Activated CD4-positive, alpha-beta memory T cell treated with anti-CD3 and anti-CD28 coated beads, Interleukin-2, amount 10 ng/mL, durations not matched to agents 7 days and 5 days (primary cell): ENCODE results near the gene SENP3. TPM values are rescaled to one million over a fixed set of nuclear protein-coding genes. Genes with fewer than 3 reads are reported as not detected.

ENCODE experiments used
- CTCF ChIA-PET: fragments of 350-600 bp; sonication (Branson Sonifier 250); formaldehyde crosslinking; loops from one replicate; lab custom pipeline; 2021; ENCODE audit warnings: antibody characterized with exemption, inconsistent platforms; lab: Charles Lee
- POLR2A ChIA-PET: fragments of 350-600 bp; sonication (Branson Sonifier 250); formaldehyde crosslinking; loops from one replicate; lab custom pipeline; 2021; ENCODE audit warnings: antibody characterized with exemption; lab: Charles Lee
- DNase-seq: peaks from one replicate; pipeline ENCODE4 v3.0.0-alpha.2; 2020
- H3K27ac Mint-ChIP-seq: one replicate; pipeline ENCODE4 v1.8.0; 2021; ENCODE audit warnings: mild to moderate bottlenecking, mixed read lengths
- H3K27me3 Mint-ChIP-seq: one replicate; pipeline ENCODE4 v1.8.0; 2021; ENCODE audit warnings: mixed read lengths
- H3K36me3 Mint-ChIP-seq: one replicate; pipeline ENCODE4 v1.8.0; 2021; ENCODE audit warnings: low read depth, mixed read lengths
- H3K4me1 Mint-ChIP-seq: one replicate; pipeline ENCODE4 v1.8.0; 2021; ENCODE audit warnings: mixed read lengths
- H3K4me3 Mint-ChIP-seq: one replicate; pipeline ENCODE4 v1.8.0; 2021; ENCODE audit warnings: mild to moderate bottlenecking, mixed read lengths
- H3K9me3 Mint-ChIP-seq: one replicate; pipeline ENCODE4 v1.8.0; 2021; ENCODE audit warnings: mixed read lengths
- total RNA-seq, 2 experiments: library from RNA; stranded (reverse); gene quantifications; one replicate each; pipeline ENCODE4 v1.2.3, GENCODE V29; 2021

SENP3 gene
- total RNA-seq, 2 experiments from 2014 or later, result 37.6 to 39.9 TPM

DNA sequence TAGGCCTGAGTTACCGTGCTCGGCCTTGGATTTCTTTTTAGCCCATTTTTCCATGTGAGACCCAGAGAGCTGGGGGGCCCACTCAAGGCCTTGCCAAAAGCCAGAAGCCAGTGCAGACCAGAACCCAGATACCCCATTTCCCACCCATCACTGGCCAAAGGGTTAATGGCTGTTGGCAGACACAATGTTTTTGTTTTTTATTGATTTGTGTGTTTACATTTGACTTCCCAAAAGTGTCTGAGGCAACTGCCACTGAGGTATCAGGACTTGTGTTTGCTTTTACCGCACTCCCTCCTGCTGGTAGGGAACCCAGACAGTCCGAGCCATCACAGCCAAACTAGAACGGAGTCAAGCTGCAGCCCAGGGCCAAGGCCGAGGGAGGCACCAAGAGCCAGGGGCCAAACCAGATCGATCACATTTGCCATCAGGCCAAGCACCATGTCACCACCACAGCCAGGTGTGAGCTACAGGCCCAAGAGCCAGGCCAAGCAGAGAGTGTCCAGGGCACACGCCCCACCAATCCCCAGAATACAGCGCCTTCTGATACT lies 20.6 kb upstream of the SENP3 start:
- Mint-ChIP-seq H3K9me3 (peaks cover 13% of the 10 kb centered on the region), H3K4me3 (no peak overlapping the region), H3K36me3 (peaks cover 3% of the 10 kb centered on the region), H3K27me3 (peaks cover 5% of the 10 kb centered on the region), H3K4me1 (no peaks in the 10 kb centered on the region), H3K27ac (no peak overlapping the region)
- ChIA-PET CTCF (interaction anchor here (0.6 to 1.5 kb wide), 2 partner anchors 11 to 185 kb away, joined by 3 read pairs; no protein-coding TSS in a partner anchor), POLR2A (interaction anchor here (1.1 to 1.2 kb wide), 2 partner anchors 9 to 43 kb away, joined by 3 read pairs; partner anchors contain the start of gene MPDU1)
- DNase-seq, result no peak

- CTCF ChIA-PET, result interaction anchor here (0.6 to 5.0 kb wide), 3 partner anchors 16 to 109 kb away, joined by 3 to 32 read pairs (median 3); no protein-coding TSS in a partner anchor
- peaks cover 11% of the 10 kb centered on the region for H3K36me3 Mint-ChIP-seq
- no peaks in the 10 kb centered on the region for H3K9me3 Mint-ChIP-seq
- H3K4me3 Mint-ChIP-seq, result no peak overlapping the region
- no peak overlapping the region for H3K27ac Mint-ChIP-seq
- H3K27me3 Mint-ChIP-seq, result peaks cover 5% of the 10 kb centered on the region
- no peak for DNase-seq
- peaks cover 19% of the 10 kb centered on the region for H3K4me1 Mint-ChIP-seq
- POLR2A ChIA-PET, result no interaction called here
Measured at GRCh38 chr17:7544911-7545310, 16.8 kb upstream of the SENP3 start.

- Mint-ChIP-seq H3K4me3 (peak within 1 kb of the TSS; percentile 99), H3K27ac (peak within 1 kb of the TSS; percentile 93), H3K27me3 (no peaks in the 10 kb centered on the region), H3K9me3 (no peaks in the 10 kb centered on the region), H3K4me1 (peaks cover 58% of the 10 kb centered on the region), H3K36me3 (peaks cover 41% of the 10 kb centered on the region)
- CTCF ChIA-PET, result interaction anchor here (0.6 to 5.1 kb wide), 3 partner anchors 12 to 248 kb away, joined by 3 to 33 read pairs (median 32); partner anchors contain the start of gene SENP3
- POLR2A ChIA-PET, result interaction anchor here (0.7 to 4.1 kb wide), 11 partner anchors 9 to 138 kb away, joined by 3 to 24 read pairs (median 5); partner anchors contain the start of genes MPDU1, POLR2A, SENP3 and TP53
- DNase-seq, result peak; percentile 73
Measured at GRCh38 chr17:7548585-7549400, 12.9 kb upstream of the SENP3 start, which contains the start of gene TNFSF12. Gene TNFSF12, plus strand, starts transcription at chr17:7549058. Its CDS starts 96 bp downstream, at chr17:7549154.

- H3K4me3 Mint-ChIP-seq, result peak overlapping the region; percentile 99
- H3K9me3 Mint-ChIP-seq, result no peaks in the 10 kb centered on the region
- peak; percentile 52 for DNase-seq
- CTCF ChIA-PET, result interaction anchor here (1.1 to 5.1 kb wide), 3 partner anchors 11 to 35 kb away, joined by 5 to 33 read pairs (median 32); partner anchors contain the start of genes MPDU1 and SENP3
- peaks cover 61% of the 10 kb centered on the region for H3K4me1 Mint-ChIP-seq
- no peaks in the 10 kb centered on the region for H3K27me3 Mint-ChIP-seq
- peak overlapping the region; percentile 93 for H3K27ac Mint-ChIP-seq
- POLR2A ChIA-PET, result interaction anchor here (1.0 to 4.1 kb wide), 9 partner anchors 8 to 213 kb away, joined by 3 to 24 read pairs (median 4); partner anchors contain the start of genes ACAP1, MPDU1, POLR2A and SENP3
- H3K36me3 Mint-ChIP-seq, result peaks cover 45% of the 10 kb centered on the region
Measured at GRCh38 chr17:7549401-7550055, 12.2 kb upstream of the SENP3 start.

DNA sequence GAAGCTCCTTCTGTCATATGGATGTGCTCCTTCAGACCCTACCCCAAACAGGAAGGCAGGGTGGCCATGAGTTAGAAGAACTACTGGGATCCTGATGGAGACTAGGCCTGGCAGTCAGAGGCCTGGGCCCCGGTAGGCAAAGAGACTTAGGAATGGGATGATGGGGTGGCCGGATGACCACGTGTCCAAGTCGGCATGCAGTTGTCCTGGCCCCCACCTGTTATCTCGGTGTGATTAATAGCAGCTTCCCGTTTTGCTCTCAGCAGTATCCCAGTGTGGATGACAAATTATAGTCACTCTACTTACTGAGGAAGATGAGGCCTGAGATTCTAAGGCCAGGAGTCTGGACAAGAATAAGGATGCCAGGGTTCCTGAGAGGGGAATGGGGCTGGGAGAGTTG lies 11.4 kb upstream of the SENP3 start:
- CTCF ChIA-PET, result interaction anchor here (0.5 to 5.1 kb wide), 3 partner anchors 8 to 34 kb away, joined by 3 to 33 read pairs (median 5); partner anchors contain the start of genes MPDU1 and SENP3
- H3K9me3 Mint-ChIP-seq, result no peaks in the 10 kb centered on the region
- no peaks in the 10 kb centered on the region for H3K27me3 Mint-ChIP-seq
- peaks cover 50% of the 10 kb centered on the region for H3K36me3 Mint-ChIP-seq
- H3K4me3 Mint-ChIP-seq, result peak overlapping the region; percentile 99
- peaks cover 68% of the 10 kb centered on the region for H3K4me1 Mint-ChIP-seq
- POLR2A ChIA-PET, result interaction anchor here (1.0 to 4.1 kb wide), 6 partner anchors 11 to 214 kb away, joined by 4 to 24 read pairs (median 12); partner anchors contain the start of genes ACAP1, MPDU1, POLR2A and SENP3
- H3K27ac Mint-ChIP-seq, result peak overlapping the region; percentile 93
- DNase-seq, result no peak

- H3K4me3 Mint-ChIP-seq, result peak overlapping the region; percentile 31
Measured at GRCh38 chr17:7551396-7551795, 10.3 kb upstream of the SENP3 start.

DNA sequence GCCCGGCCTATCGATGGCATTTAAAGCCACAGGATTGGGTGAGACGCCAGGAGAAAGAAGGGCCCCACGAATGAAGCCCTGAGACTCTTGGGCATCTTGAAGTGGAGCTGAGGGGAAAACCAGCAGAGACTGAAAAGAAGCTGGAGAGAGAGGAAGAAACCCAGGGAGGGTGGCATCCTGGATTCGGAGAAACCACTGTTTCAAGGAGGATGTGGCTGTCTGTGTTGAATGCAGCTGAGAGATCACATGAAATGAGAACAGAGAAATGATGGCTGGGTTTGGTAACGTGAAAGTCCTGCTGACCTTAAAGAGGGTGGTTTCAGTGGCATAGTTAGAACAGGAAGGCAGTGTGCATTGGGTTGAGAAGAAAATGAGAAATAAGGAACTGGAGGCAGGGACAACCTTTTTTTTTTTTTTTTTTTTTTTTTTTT lies 9.1 kb upstream of the SENP3 start:
- no peaks in the 10 kb centered on the region for H3K27me3 Mint-ChIP-seq
- H3K4me3 Mint-ChIP-seq, result peak overlapping the region; percentile 68
- no peaks in the 10 kb centered on the region for H3K9me3 Mint-ChIP-seq
- peak overlapping the region; percentile 95 for H3K27ac Mint-ChIP-seq
- CTCF ChIA-PET, result interaction anchor here (0.6 to 2.7 kb wide), 8 partner anchors 8 to 197 kb away, joined by 3 to 20 read pairs (median 3); partner anchors contain the start of genes SENP3, TMEM95 and ZBTB4
- peak; percentile 74 for DNase-seq
- POLR2A ChIA-PET, result interaction anchor here (0.6 to 2.4 kb wide), 16 partner anchors 8 to 223 kb away, joined by 3 to 16 read pairs (median 4); partner anchors contain the start of genes ACAP1, MPDU1, POLR2A and SENP3
- H3K36me3 Mint-ChIP-seq, result peaks cover 55% of the 10 kb centered on the region
- H3K4me1 Mint-ChIP-seq, result peaks cover 75% of the 10 kb centered on the region

More at GRCh38 chr17:7551396-7551795, 10.3 kb upstream of the SENP3 start:
- no peak for DNase-seq
- H3K9me3 Mint-ChIP-seq, result no peaks in the 10 kb centered on the region
- no peaks in the 10 kb centered on the region for H3K27me3 Mint-ChIP-seq
- peaks cover 74% of the 10 kb centered on the region for H3K4me1 Mint-ChIP-seq
- peak overlapping the region; percentile 95 for H3K27ac Mint-ChIP-seq
- ChIA-PET CTCF (interaction anchor here (2.5 to 2.7 kb wide), 2 partner anchors 9 to 38 kb away, joined by 16 to 20 read pairs; partner anchors contain the start of gene SENP3), POLR2A (interaction anchor here (1.6 to 2.9 kb wide), 4 partner anchors 10 to 38 kb away, joined by 4 to 21 read pairs (median 14); partner anchors contain the start of genes MPDU1 and SENP3)
- H3K36me3 Mint-ChIP-seq, result peaks cover 52% of the 10 kb centered on the region

DNA sequence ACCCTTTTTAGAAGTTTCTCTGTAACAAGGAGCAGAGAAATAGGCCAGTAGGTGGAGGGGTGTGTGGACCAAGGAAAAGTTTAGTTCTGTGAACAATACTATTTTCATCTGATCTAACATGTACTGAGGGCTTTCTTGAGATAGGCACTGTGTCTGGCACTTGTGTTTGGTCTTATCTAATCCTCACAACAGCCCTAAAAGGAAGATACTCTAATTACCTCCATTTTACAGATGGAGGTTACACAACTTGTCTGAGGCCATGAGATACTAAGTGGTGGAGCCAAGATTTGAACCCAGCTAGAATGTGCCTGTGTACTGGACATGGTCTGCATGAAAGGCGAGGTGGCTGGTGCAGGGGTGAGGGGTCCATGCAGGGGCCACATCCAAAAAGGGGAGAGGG lies 8.4 kb upstream of the SENP3 start:
- H3K4me1 Mint-ChIP-seq, result peaks cover 72% of the 10 kb centered on the region
- no peaks in the 10 kb centered on the region for H3K9me3 Mint-ChIP-seq
- H3K27me3 Mint-ChIP-seq, result no peaks in the 10 kb centered on the region
- H3K4me3 Mint-ChIP-seq, result peak overlapping the region; percentile 68
- no peak for DNase-seq
- ChIA-PET POLR2A (interaction anchor here (1.2 to 2.4 kb wide), 5 partner anchors 18 to 134 kb away, joined by 3 to 16 read pairs (median 7); partner anchors contain the start of genes MPDU1, TP53 and WRAP53), CTCF (interaction anchor here (1.0 to 2.7 kb wide), 4 partner anchors 7 to 198 kb away, joined by 3 to 20 read pairs (median 11); partner anchors contain the start of genes SENP3 and TMEM95)
- peaks cover 56% of the 10 kb centered on the region for H3K36me3 Mint-ChIP-seq
- H3K27ac Mint-ChIP-seq, result peak overlapping the region; percentile 95

GRCh38 chr17:7555320-7555948 lies 6.3 kb upstream of the SENP3 start:
- no peak for DNase-seq
- POLR2A ChIA-PET, result no interaction called here
- H3K27ac Mint-ChIP-seq, result peak overlapping the region; percentile 18

GRCh38 chr17:7556627-7557026 lies 5.1 kb upstream of the SENP3 start:
- H3K27ac Mint-ChIP-seq, result no peak overlapping the region
- H3K4me3 Mint-ChIP-seq, result no peak overlapping the region
- H3K27me3 Mint-ChIP-seq, result no peaks in the 10 kb centered on the region
- peaks cover 71% of the 10 kb centered on the region for H3K4me1 Mint-ChIP-seq
- DNase-seq, result no peak
- H3K9me3 Mint-ChIP-seq, result no peaks in the 10 kb centered on the region
- peaks cover 41% of the 10 kb centered on the region for H3K36me3 Mint-ChIP-seq
- ChIA-PET CTCF (interaction anchor here (6.2 kb wide), 1 partner anchor 37 kb away, joined by 207 read pairs; no protein-coding TSS in a partner anchor), POLR2A (interaction anchor here (1.2 kb wide), 1 partner anchor 220 kb away, joined by 3 read pairs; the partner anchor contains the start of gene ACAP1)

More at GRCh38 chr17:7555320-7555948, 6.3 kb upstream of the SENP3 start:
- Mint-ChIP-seq H3K27me3 (no peaks in the 10 kb centered on the region), H3K36me3 (peaks cover 48% of the 10 kb centered on the region), H3K9me3 (no peaks in the 10 kb centered on the region), H3K4me3 (no peak overlapping the region), H3K4me1 (peaks cover 74% of the 10 kb centered on the region)
- CTCF ChIA-PET, result interaction anchor here (0.6 to 1.2 kb wide), 2 partner anchors 41 to 70 kb away, joined by 3 to 7 read pairs; no protein-coding TSS in a partner anchor
